Measurements from ENCODE around the gene BICRA.

DNA sequence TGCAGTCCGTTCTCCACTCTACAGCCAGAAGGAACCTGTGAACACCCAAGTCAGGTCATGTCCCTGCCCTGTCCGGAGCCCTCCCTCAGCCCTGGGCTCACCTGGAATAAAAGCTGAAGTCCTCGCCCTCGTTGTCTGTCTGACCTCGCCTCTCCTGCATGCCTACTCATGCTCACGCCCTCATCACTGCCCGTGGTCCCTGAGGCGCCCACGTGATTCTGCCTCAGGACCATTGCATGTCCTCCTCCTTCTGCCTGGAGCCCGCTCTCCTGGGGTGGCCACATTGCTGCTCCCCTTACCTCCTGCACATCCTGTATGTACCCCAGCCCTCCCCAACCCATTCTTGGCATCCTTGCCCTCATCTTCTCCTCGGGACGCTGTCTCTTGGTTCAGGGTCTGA, 42.2 kb downstream of the BICRA start:
- TF ChIP-seq CTCF (IDR thresholded peaks at IDR 0.05), result no peak
- no peak for TF ChIP-seq EZH2 (IDR thresholded peaks at IDR 0.05)
- TF ChIP-seq EZH2phosphoT487 (IDR thresholded peaks at IDR 0.05), result no peak

Data from neural progenitor cell (in vitro differentiated cells).